GM21515 (cell line): Measurements from ENCODE around the gene IL25.
"Not testable (repeated sequence)": the region's sequence is repeated elsewhere in the genome, so short reads cannot be mapped to it uniquely, and the experiment has no call there.

Experiments used
- ATAC-seq: cut with Tn5 transposase; IDR thresholded peaks from one replicate; pipeline ENCODE4 v1.9.1; 2021; ENCODE audit not compliant: unreplicated experiment

The IL25 gene

DNA sequence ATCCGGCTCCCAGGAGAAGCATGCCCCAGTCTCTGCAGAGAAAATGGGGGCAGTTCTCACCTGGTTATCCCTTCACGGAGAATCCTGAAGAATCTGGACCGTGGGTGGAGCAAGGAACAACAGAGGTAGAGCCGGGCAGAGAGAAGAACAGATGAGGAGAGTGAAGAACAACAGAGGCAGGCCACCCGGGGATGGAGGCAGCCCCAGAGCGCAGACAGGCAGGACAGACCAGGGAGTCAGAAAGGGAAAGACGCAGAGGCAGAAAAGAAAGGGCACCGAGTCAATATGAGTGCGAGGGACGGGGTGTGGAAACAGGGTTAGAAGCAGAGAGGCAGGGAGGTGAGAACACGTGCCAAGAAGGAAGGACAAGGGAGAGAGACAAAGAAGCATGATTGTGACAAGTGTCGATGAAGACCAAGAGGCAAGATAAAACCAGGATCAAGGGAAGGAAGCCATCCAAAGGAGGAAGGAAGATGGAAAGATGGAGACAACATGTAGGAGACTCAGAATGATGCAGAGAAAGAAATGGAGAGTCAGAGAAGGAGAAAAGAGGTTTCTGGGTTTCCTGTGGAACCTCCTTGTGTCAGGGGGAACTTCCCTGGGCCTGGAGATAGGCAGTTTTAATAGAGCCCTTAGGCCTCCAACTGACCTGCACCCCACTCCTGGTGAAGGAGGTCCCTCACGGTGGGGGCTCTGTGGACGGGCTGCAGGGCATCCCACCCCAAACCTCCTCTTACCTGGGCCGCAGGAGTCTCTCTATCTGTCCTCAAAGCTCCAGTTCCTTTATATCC is 35.1 kb downstream of the IL25 start, which contains the start of gene MYH6:
MYH6 (minus strand) TSS at position 758 of the 791 bp plus-strand sequence. CDS start 1,050 bp downstream, outside the sequence.
- ATAC-seq = no peak

DNA sequence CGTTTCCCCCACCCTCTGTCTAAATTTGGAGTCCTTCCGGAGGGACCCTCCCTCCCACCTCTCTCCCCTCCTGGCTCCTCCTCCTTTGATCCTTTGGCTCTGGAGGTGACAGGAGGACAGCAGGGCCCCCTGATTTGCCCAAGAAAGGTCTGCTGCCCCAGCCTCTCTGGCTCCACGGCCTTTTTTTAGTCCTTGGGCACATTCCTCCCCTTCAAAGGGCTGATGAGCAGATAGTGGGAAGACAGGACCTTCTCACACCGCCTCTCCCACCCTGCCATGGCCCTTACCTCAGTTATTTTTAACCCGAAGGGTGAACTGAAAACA is 35.7 kb downstream of the IL25 start:
- ATAC-seq = no peak

DNA sequence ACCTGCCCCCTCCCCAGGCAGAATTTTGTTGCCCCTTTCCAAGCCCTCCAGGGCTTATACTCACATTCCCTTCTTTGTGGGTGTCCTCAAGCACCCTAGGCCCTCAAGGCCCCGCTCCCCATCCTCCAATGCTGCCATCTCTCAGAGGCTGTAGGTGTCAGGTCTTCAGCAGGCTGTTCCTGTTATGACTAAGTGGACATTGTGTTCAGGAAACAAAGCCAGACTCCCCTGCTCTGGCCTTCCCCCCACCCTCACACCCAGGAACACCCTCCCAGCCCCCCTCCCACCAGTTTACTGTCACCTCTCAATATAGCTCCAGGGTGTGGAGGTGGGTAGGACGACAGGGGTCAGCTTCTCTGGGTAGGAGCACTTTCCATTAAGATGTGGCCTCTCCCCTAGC is 36.9 kb downstream of the IL25 start:
- ATAC-seq = no peak

GRCh38 chr14:23409966-23410635 is 37.5 kb downstream of the IL25 start:
- no peak for ATAC-seq

DNA sequence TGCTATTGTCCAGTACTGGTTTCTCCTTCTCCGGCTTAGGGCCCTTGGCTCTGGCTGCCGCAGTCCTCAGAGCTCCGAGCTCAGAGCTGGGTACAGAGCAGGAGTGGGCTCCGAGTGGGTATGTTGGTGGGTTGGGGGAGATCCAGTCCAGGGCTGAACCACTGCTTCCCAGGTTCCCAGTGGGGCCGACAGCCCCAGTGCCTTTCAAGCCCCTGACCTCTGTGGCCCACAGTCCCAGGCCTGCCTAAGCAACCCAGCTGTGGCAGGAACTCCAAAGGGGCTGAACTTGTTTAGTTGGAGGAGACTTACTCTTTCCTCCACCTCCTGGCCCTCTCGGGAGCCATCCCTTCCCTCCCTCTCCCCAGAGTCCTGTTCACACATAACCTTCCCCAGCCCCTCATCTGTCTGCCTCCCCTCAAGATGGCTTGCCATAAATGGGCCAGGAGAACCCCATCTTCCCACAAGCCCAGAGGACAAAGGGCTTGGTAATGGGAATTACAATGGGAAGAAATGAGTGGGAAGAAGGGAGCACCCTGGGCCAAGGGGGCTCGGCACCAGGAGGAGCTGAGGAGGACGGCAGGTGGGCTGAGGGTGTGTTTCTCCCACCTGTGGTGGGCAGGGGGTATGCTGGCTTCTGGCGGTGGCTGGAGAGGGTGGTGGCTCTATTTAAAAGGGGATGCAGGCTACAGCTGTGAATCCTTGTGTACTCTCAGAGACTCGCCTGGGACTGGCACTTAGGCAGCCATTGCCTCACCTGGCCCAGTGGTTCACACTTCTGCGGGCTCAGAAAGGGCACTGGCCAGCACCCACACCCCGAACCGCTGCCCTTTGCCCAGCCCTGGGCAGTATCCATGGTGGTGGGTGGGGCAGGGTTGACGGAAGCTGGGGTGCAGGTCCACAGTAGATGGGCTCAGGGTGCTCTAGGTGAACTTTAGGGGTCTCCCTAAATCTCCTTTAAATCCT is 39.2 kb downstream of the IL25 start:
- no peak for ATAC-seq

- ATAC-seq = no peak
Observed at GRCh38 chr14:23413681-23414080, 41.1 kb downstream of the IL25 start.

GRCh38 chr14:23414254-23414653 is 41.6 kb downstream of the IL25 start:
- no peak for ATAC-seq

DNA sequence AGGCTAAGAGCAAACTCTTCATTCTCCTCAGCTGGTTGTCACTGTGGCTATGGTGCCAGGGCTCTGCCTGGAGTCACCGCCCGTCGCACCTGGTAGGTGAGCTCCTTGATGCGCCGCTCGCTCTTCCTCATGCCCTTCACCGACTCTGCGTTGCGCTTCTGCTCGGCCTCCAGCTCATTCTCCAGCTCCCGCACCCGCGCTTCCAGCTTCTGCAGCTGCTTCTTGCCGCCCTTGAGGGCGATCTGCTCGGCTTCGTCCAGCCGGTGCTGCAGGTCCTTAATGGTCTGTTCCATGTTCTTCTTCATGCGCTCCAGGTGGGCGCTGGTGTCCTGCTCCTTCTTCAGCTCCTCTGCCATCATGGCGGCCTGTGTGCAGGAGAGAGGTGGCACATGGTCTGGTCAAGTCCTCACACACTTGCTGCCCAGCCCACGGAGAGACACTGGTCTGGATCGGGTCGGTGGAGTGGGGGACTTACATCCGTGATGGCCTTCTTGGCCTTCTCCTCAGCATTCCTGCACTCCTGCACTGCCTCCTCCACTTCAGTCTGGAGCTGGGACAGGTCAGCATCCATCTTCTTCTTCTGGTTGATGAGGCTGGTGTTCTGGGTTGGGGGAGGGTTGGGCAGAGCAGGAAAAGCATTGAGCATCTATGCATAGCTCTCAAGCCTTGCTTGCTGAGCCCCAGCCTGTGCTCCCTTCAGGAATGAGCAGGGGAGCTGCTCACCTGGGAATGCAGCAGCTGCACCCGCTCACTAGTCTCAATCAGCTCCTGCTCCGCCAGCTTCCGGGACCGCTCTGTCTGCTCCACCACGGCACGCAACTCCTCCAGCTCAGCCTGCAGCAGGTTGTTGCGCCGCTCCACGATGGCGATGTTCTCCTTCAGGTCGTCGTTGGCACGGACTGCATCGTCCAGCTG is 42.6 kb downstream of the IL25 start:
- ATAC-seq = no peak

DNA sequence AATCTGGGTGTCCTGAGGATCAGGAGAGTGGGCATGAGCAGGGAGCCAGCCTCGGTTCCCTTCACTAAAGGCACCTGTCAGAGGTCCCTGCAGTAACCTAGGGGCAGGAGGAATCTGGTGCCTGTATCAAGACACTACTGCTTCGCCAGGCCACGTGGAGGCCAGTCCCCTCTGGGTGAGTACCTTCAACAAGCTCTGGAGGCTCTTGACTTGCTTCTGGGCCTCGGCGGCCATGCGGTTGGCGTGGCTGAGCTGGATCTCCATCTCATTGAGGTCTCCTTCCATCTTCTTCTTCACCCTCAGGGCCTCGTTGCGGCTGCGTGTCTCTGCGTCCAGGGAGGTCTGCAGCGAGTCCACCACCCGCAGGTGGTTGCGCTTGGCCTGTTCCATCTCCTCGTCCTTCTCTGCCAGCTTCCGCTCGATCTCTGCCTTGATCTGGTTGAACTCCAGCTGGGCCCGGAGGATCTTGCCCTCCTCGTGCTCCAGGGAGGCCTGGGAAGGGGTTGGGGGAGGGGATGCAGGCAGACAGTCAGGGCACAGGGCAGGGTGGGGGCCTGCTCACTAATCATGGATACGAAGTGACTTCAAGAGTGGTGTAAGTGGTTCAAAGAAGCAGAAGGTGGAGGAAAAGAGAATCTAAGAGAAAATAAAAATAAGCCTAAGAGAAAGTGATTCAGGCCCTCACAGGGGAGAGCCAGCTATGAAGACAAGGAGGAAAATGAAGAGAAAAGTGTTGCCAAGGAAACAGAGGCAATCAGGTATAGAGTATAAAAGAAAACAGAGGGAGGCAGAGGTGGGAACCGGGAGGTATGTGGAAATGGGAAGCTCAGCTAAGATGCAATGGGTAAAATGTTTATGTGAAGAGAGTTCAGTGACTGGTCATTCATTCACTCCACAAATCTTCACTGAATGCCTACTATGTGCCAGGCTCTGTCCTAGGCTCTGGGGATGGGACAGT is 43.5 kb downstream of the IL25 start:
- ATAC-seq = no peak

DNA sequence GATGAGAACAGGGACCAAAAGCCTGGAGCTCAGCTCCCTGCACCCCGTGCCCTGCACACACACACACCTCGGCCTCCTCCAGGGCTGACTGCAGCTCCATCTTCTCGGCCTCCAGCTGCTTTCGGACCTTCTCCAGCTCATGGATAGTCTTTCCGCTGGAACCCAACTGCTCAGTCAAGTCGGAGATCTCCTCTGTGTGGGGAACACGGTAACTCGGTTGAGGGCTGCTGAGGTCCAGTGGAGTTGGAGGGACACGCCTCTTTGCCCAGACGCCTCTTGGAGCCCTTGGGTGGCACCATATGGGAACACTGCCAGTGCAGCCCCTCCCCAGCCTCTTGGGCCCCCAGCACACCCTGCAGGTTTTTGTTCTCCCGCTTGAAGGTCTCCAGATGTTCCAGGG is 44.2 kb downstream of the IL25 start:
- ATAC-seq = no peak

- not testable (repeated sequence) for ATAC-seq
Observed at GRCh38 chr14:23417269-23417668, 44.7 kb downstream of the IL25 start.

- no peak for ATAC-seq
Observed at GRCh38 chr14:23418021-23418420, 45.4 kb downstream of the IL25 start.

GRCh38 chr14:23419646-23420045 is 47.0 kb downstream of the IL25 start:
- not testable (repeated sequence) for ATAC-seq

GRCh38 chr14:23421594-23421993 is 49.0 kb downstream of the IL25 start:
- ATAC-seq = no peak

DNA sequence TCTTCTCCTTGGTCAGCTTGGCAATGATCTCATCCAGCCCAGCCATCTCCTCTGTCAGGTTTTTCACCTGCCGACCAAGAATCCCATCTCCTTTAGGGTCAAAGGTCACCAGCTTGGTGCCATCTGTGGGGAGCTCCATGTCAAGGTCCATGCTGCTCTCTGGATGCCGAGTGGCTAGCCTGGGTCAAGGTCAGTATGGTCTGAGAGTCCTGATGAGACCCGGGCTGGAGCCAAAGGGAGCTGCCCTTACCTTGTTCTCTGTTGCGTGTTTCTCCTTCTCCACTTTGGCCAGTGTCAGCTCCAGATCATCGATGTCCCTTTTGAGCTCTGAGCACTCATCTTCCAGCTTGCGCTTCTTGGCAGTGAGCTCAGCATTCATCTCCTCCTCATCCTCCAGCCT is 51.0 kb downstream of the IL25 start:
- no peak for ATAC-seq

DNA sequence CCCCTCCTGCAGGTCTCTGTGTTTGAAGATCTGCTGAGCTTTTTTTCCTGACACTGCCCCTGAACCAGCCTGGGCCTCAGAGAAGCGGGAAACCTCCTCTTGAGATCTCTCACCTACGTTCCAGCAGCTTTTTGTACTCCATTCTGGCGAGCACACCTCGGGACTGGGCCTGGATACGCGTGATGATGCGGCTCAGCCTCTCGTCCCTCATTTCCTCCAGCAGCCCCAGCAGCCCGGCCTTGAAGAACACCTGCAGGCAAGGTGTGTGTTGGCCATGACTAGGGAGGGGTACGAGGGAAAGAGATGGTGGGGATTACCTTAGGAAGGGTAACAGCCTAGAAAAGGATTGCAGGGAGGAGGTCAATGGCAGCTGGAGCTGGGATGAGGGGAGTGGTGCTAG is 52.6 kb downstream of the IL25 start:
- no peak for ATAC-seq

DNA sequence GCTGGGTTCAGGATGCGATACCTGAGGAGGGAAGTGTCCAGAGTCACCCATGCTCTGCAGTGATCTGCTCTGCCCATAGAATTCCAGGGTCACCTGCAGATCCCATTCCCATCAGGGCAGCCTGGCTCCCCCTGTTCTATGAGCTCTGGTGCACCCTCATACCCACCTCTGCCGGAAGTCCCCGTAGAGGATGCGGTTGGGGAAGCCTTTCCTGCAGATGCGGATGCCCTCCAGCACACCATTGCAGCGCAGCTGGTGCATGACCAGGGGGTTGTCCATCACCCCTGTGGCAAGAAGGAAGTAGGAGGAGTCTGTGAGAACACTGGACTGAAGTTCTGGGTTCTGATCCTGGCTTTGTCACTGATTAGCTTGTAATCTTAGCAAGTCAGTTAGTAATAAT is 53.2 kb downstream of the IL25 start:
- ATAC-seq = not testable (repeated sequence)
